SK-N-SH treated with all-trans-retinoic acid at 6 μM for 48 hours (cell line): Measurements from ENCODE around the gene LSM14A.

Source experiments
- ATAC-seq: fragments of 200-7000 bp; cut with Tn5 transposase; 3 replicates; pipeline ENCODE4 v1.9.1; 2020; ENCODE audit warnings: mild to moderate bottlenecking, moderate library complexity
- BACH2 ChIP-seq: fragments of 250-450 bp; sonication (Bioruptor Pico); IDR thresholded peaks from 2 replicates; pipeline ENCODE4 v1.9.0; 2021; ENCODE audit warnings: mild to moderate bottlenecking, borderline replicate concordance
- CREB5 ChIP-seq: fragments of 250-450 bp; sonication (Bioruptor Pico); IDR thresholded peaks from 2 replicates; pipeline ENCODE4 v1.5.1; 2020; ENCODE audit warnings: low read depth, mild to moderate bottlenecking, moderate library complexity
- CSRNP3 ChIP-seq: fragments of 250-450 bp; sonication (Bioruptor Pico); IDR thresholded peaks from 2 replicates; pipeline ENCODE4 v1.5.1; 2021; ENCODE audit warnings: mild to moderate bottlenecking, moderate library complexity
- GLIS3 ChIP-seq: fragments of 250-450 bp; sonication (Bioruptor Pico); IDR thresholded peaks from 2 replicates; pipeline ENCODE4 v1.5.0; 2020; ENCODE audit warnings: mild to moderate bottlenecking, moderate library complexity
- ISL1 ChIP-seq: fragments of 250-450 bp; sonication (Bioruptor Pico); IDR thresholded peaks from 2 replicates; pipeline ENCODE4 v2.1.2; 2022; ENCODE audit warnings: mild to moderate bottlenecking, moderate library complexity
- OSR1 ChIP-seq: fragments of 250-450 bp; sonication (Bioruptor Pico); IDR thresholded peaks from 2 replicates; pipeline ENCODE4 v1.8.0; 2022; ENCODE audit warnings: moderate library complexity, mild to moderate bottlenecking, inconsistent platforms
- PATZ1 ChIP-seq: fragments of 250-450 bp; sonication (Bioruptor Pico); IDR thresholded peaks from 2 replicates; pipeline ENCODE4 v1.8.0; 2020; ENCODE audit warnings: mild to moderate bottlenecking, moderate library complexity, borderline replicate concordance
- POU6F1 ChIP-seq: fragments of 250-450 bp; sonication (Bioruptor Pico); IDR thresholded peaks from 2 replicates; pipeline ENCODE4 v1.8.0; 2021; ENCODE audit warnings: low read depth, mild to moderate bottlenecking, moderate library complexity, borderline replicate concordance
- RARB ChIP-seq: fragments of 250-450 bp; sonication (Bioruptor Pico); IDR thresholded peaks from 2 replicates; pipeline ENCODE4 v1.8.0; 2021; ENCODE audit warnings: mild to moderate bottlenecking, moderate library complexity
- SNAI2 ChIP-seq: fragments of 250-450 bp; sonication (Bioruptor Pico); IDR thresholded peaks from 2 replicates; pipeline ENCODE4 v1.5.0; 2020; ENCODE audit warnings: mild to moderate bottlenecking, moderate library complexity
- TCF4 ChIP-seq: fragments of 250-450 bp; sonication (Bioruptor Pico); IDR thresholded peaks from 2 replicates; pipeline ENCODE4 v1.8.0; 2021; ENCODE audit warnings: mild to moderate bottlenecking, moderate library complexity, borderline replicate concordance
- ZFP3 ChIP-seq: fragments of 250-450 bp; sonication (Bioruptor Pico); IDR thresholded peaks from 2 replicates; pipeline ENCODE4 v1.5.0; 2020; ENCODE audit warnings: mild to moderate bottlenecking, moderate library complexity
- ZFP30 ChIP-seq: fragments of 450-650 bp; formaldehyde crosslinking; IDR thresholded peaks from 2 replicates; pipeline ENCODE4 v1.5.0; 2022; ENCODE audit warnings: mild to moderate bottlenecking, moderate library complexity
- ZNF70 ChIP-seq: fragments of 450-650 bp; formaldehyde crosslinking; IDR thresholded peaks from 2 replicates; pipeline ENCODE4 v1.5.0; 2020; ENCODE audit warnings: mild to moderate bottlenecking, moderate library complexity

The LSM14A gene

GRCh38 chr19:34256835-34257558 lies 84.7 kb downstream of the LSM14A start:
- no peak for TF ChIP-seq RARB (CRISPR knock-in tag)
- TF ChIP-seq, all 23 proteins: peak for 0
- ATAC-seq = peak; percentile 32

- ATAC-seq = no peak
- no peak for TF ChIP-seq ZFP3 (CRISPR knock-in tag)
Measured at GRCh38 chr19:34257559-34257924, 85.2 kb downstream of the LSM14A start.

- peak; percentile 13; the same call in 1 of the 3 replicates for ATAC-seq
- TF ChIP-seq BACH2 (CRISPR knock-in tag) = no peak
- peak; percentile 56 for TF ChIP-seq ISL1 (CRISPR knock-in tag)
Measured at GRCh38 chr19:34259367-34260095, 87.2 kb downstream of the LSM14A start.

- no peak for TF ChIP-seq GLIS3
- TF ChIP-seq ISL1 (CRISPR knock-in tag) = peak; percentile 70
- TF ChIP-seq, all 23 proteins: peak for 1
- peak; percentile 48 for ATAC-seq
Measured at GRCh38 chr19:34260771-34261173, 88.5 kb downstream of the LSM14A start.

- TF ChIP-seq CSRNP3 (CRISPR knock-in tag) = no peak
- ATAC-seq = no peak
Measured at GRCh38 chr19:34261334-34262109, 89.2 kb downstream of the LSM14A start.

- ATAC-seq = no peak
- TF ChIP-seq POU6F1 (no peak), SNAI2 (CRISPR knock-in tag) (no peak), RARB (CRISPR knock-in tag) (no peak), CREB5 (CRISPR knock-in tag) (no peak), ZNF70 (CRISPR knock-in tag) (no peak), PATZ1 (CRISPR knock-in tag) (no peak), BACH2 (CRISPR knock-in tag) (no peak), ZFP3 (CRISPR knock-in tag) (no peak), ZFP30 (CRISPR knock-in tag) (no peak), TCF4 (no peak), OSR1 (CRISPR knock-in tag) (no peak)
Measured at GRCh38 chr19:34263745-34264237, 91.5 kb downstream of the LSM14A start.
